GM12891 (cell line): ENCODE data around the gene PLP2.
"Not testable (repeated sequence)": the region's sequence is repeated elsewhere in the genome, so short reads cannot be mapped to it uniquely, and the experiment has no call there.

ENCODE experiments used
- POLR2AphosphoS5 ChIP-seq: IDR thresholded peaks from 2 replicates; pipeline ENCODE4 v1.6.1; 2011; ENCODE audit warnings: low read depth, low read length, control low read depth
- TAF1 ChIP-seq: IDR thresholded peaks from 2 replicates; pipeline ENCODE4 v1.6.1; 2011; ENCODE audit warnings: low read depth, low read length, control low read depth

DNA sequence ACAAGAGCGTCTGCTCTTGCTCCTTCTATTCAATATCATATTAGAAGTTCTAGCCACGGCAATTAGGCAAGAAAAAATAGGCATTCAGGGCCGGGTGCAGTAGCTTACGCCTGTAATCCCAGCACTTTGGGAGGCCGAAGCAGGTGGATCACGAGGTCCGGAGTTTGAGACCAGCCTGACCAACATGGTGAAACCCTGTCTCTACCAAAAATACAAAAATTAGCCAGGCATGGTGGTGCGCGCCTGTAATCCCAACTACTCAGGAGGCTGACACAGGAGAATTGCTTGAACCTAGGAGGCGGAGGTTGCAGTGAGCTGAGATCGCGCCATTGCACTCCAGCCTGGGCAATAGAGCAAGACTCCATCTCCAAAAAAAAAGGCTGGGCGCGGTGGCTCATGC, 22.4 kb upstream of the PLP2 start:
- not testable (repeated sequence) for TF ChIP-seq POLR2AphosphoS5, TAF1
